SU-DHL-6 (cell line): ENCODE measurements around the gene UQCR10.

Experiments
- EZH2phosphoT487 ChIP-seq: fragments of 200-600 bp; sonication (generic), shearing (Covaris generic); conservative IDR thresholded peaks from 2 replicates; pipeline ENCODE4 v1.6.1; 2018; ENCODE audit warnings: mild to moderate bottlenecking, antibody characterized with exemption, low read length, moderate library complexity, mixed read lengths
- TF ChIP-seq, protein P1 (sequence below): fragments of 200-600 bp; sonication (generic); IDR thresholded peaks from one replicate; pipeline ENCODE4 v1.5.1; 2017; ENCODE audit warnings: antibody characterized with exemption, mild to moderate bottlenecking, low read length, moderate library complexity; ENCODE audit not compliant: insufficient read depth, poor library complexity, severe bottlenecking

DNA sequence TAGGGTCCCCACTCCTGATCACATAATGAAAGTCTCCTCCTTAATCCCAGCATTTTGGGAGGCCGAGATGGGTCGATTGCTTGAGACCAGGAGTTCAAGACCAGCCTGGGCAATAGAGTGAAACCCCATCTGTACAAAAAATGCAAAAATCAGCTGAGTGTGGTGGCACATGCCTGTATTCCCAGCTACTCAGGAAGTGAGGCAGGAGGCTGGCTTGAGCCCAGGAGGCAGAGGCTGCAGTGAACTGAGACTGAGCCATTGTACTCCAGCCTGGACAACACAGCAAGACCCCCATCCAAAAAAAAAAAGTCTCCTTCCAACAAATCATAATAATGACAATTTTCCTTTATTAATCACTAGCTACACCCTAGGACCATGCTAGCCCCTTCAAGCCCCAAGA lies 15.5 kb upstream of the UQCR10 start:
- TF ChIP-seq, protein P1, sequence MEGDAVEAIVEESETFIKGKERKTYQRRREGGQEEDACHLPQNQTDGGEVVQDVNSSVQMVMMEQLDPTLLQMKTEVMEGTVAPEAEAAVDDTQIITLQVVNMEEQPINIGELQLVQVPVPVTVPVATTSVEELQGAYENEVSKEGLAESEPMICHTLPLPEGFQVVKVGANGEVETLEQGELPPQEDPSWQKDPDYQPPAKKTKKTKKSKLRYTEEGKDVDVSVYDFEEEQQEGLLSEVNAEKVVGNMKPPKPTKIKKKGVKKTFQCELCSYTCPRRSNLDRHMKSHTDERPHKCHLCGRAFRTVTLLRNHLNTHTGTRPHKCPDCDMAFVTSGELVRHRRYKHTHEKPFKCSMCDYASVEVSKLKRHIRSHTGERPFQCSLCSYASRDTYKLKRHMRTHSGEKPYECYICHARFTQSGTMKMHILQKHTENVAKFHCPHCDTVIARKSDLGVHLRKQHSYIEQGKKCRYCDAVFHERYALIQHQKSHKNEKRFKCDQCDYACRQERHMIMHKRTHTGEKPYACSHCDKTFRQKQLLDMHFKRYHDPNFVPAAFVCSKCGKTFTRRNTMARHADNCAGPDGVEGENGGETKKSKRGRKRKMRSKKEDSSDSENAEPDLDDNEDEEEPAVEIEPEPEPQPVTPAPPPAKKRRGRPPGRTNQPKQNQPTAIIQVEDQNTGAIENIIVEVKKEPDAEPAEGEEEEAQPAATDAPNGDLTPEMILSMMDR, result no peak
- TF ChIP-seq EZH2phosphoT487, result no peak
